Heart right ventricle (tissue), 16 donors: Measurements from ENCODE around the gene RTN4IP1. TPM values are rescaled to one million over a fixed set of nuclear protein-coding genes. Genes with fewer than 3 reads are reported as not detected.

Experiments used
- ATAC-seq, 8 donors: fragments of 200-7000 bp; cut with Tn5 transposase; one replicate each; pipeline ENCODE4 v1.9.1; 2020; ENCODE audit warnings: mild to moderate bottlenecking in 8 of 8, moderate library complexity in 8 of 8, moderate number of reproducible peaks in 1 of 8
- DNase-seq, 2 donors: peaks; one replicate each; pipeline ENCODE4 v3.0.0-alpha.2; 2020
- H3K27ac ChIP-seq, 10 donors: fragments of 200-600 bp; sonication (generic) in 2 of 10; one replicate each; pipeline versions ENCODE4 v1.5.0 to v1.8.0; 2020 to 2022; ENCODE audit warnings: mild to moderate bottlenecking in 3 of 10
- H3K27me3 ChIP-seq, 7 donors: fragments of 200-600 bp; one replicate each; pipeline ENCODE4 v1.8.0; 2021 to 2022; ENCODE audit warnings: mild to moderate bottlenecking in 2 of 7
- H3K36me3 ChIP-seq, 9 donors: fragments of 200-600 bp; sonication (generic) in 1 of 9; one replicate each; pipeline versions ENCODE4 v1.5.0 to v1.8.0; 2020 to 2022; ENCODE audit warnings: mild to moderate bottlenecking in 2 of 9
- H3K4me1 ChIP-seq, 9 donors: fragments of 200-600 bp; sonication (generic) in 1 of 9; one replicate each; pipeline versions ENCODE4 v1.5.0 to v1.8.0; 2020 to 2022; ENCODE audit warnings: mild to moderate bottlenecking in 4 of 9
- H3K4me3 ChIP-seq, 10 donors: fragments of 200-600 bp; sonication (generic) in 2 of 10; one replicate each; pipeline versions ENCODE4 v1.5.0 to v1.8.0; 2020 to 2022; ENCODE audit warnings: mild to moderate bottlenecking in 7 of 10, moderate library complexity in 2 of 10
- H3K9me3 ChIP-seq, 11 donors: fragments of 200-600 bp in 10 of 11; sonication (generic) in 2 of 11; one replicate each; pipeline versions ENCODE4 v1.5.0 to v1.8.0; 2013 to 2022; ENCODE audit warnings: mild to moderate bottlenecking in 2 of 11, control low read depth in 1 of 11, moderate library complexity in 1 of 11
- WGBS, 2 donors: extraction: QIAGEN DNeasy Blood & Tissue Kit; methylation state at CpG; one replicate each; pipeline ENCODE4 v1.1.7; 2013; ENCODE audit warnings: inconsistent platforms in 1 of 2; 5-methylcytosine and 5-hydroxymethylcytosine counted together
- intact Hi-C, 10 donors: fragments of 100-400 bp; cut with DNase I; formaldehyde crosslinking; loops; one replicate each; pipeline versions ENCODE4 v1.11.1 to v1.14.2; 2022
- polyA plus RNA-seq, 2 donors: library from polyadenylated mRNA; stranded (reverse); fragments of 200-250 nt; gene quantifications; one replicate each; pipeline ENCODE4 v1.2.3, GENCODE V29; 2013
- total RNA-seq, 10 donors: library from RNA; stranded (reverse); fragmentation: NEBNext Ultra II Directional in 3 of 10; extraction: Animal tissue kit (Norgen Biotek cat#: 25700) in 3 of 10; gene quantifications; one replicate each; pipeline versions ENCODE4 v1.2.1 to v1.2.4, GENCODE V29; 2021 to 2023
- TF ChIP-seq, protein P1 (sequence below), 9 donors: fragments of 200-600 bp; sonication (generic) in 2 of 9; IDR thresholded peaks; one replicate each; pipeline versions ENCODE4 v1.5.0 to v1.8.0; 2021 to 2022; ENCODE audit warnings: antibody characterized with exemption in 9 of 9, mild to moderate bottlenecking in 5 of 9, moderate library complexity in 1 of 9
- donor health status: Arrhythmogenic right ventricular cardiomyopathy.
- donor health status: ischemic (EF 13 %, LVEDD 7.1; RV severe dilation, severe dysfunction).
- donor health status: healthy with polysubstance abuse.
- donor health status: DM: no; HTN: yes; CAD: no.
- donor health status: DM: no; HTN: no; CAD: no.
- donor health status: ischemic (EF 25% LVEDD 6.9; RV normal size, moderate dysfunction).
- donor health status: ischemic (EF 25% LVEDD 5.7; RV mildly dilated, moderate dysfunction).
- donor health status: healthy.
- donor health status: DM: yes; HTN: yes; CAD: no.
- donor health status: Ischemic cardiomyopathy.
- donor health status: ischemic (EF 35%, LVEDD 5.7; RV mildly dilated, moderate dysfunction).
- donor health status: nonischemic (EF 11% LVEDD 7.7; RV severe dilation, severe dysfunction).
- donor health status: DM: yes; HTN: yes; CAD: no.
- donor health status: PGD.
- donor health status: ischemic (EF 29% LVEDD 5.4; RV normal size, mild dysfunction).
- donor health status: nonischemic (EF 23%, LVEDD 6.1; RV moderate dilation, normal function).

Gene RTN4IP1
- total and polyA plus RNA-seq, 12 donors = 8.8 to 23.3 (median 15.5) TPM

DNA sequence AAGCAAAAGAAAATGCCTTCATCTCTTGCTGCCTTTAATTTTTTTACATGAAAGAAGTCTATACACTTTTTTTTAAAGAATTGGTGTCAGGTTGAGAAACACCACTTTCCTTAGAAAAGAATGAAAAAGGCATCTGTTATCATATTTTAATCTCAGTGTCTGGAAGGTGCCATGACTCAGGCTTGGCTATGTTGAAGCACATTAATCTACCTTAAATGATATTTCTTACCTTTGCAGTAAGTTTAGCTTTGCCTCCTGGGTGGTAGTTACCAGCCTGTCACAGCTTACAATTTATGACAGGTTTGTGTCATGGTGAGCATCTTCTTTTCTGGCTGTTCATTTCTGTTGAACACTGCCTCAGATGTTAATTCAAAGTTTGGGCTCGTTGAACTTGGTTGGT is 95.3 kb downstream of the RTN4IP1 start:
- Histone ChIP-seq H3K4me3 (no peak overlapping the region), H3K36me3 (peaks cover 0 to 25% (median 0%) of the 10 kb centered on the region in 9 donors), H3K27me3 (no peaks in the 10 kb centered on the region), H3K27ac (no peak overlapping the region), H3K4me1 (peaks cover 0 to 34% (median 0%) of the 10 kb centered on the region in 9 donors), H3K9me3 (no peaks in the 10 kb centered on the region)
- DNase-seq = no peak
- intact Hi-C loops = no loop called here
- TF ChIP-seq, protein P1, sequence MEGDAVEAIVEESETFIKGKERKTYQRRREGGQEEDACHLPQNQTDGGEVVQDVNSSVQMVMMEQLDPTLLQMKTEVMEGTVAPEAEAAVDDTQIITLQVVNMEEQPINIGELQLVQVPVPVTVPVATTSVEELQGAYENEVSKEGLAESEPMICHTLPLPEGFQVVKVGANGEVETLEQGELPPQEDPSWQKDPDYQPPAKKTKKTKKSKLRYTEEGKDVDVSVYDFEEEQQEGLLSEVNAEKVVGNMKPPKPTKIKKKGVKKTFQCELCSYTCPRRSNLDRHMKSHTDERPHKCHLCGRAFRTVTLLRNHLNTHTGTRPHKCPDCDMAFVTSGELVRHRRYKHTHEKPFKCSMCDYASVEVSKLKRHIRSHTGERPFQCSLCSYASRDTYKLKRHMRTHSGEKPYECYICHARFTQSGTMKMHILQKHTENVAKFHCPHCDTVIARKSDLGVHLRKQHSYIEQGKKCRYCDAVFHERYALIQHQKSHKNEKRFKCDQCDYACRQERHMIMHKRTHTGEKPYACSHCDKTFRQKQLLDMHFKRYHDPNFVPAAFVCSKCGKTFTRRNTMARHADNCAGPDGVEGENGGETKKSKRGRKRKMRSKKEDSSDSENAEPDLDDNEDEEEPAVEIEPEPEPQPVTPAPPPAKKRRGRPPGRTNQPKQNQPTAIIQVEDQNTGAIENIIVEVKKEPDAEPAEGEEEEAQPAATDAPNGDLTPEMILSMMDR (IDR thresholded peaks at IDR 0.05) = no peak
- WGBS, 2 donors = 78 to 80% methylated on average over 1 of the region's 1 CpG
- ATAC-seq = no peak

GRCh38 chr6:106533054-106533453 is 96.2 kb downstream of the RTN4IP1 start:
- no peak for ATAC-seq
- 83 to 85% methylated on average over 5 of the region's 5 CpGs for WGBS, 2 donors
- no peaks in the 10 kb centered on the region for H3K9me3 ChIP-seq
- intact Hi-C loops = no loop called here
- TF ChIP-seq, protein P1 (IDR thresholded peaks at IDR 0.05) = no peak
- no peak overlapping the region for H3K4me3 ChIP-seq
- peaks cover 0 to 35% (median 0%) of the 10 kb centered on the region in 9 donors for H3K36me3 ChIP-seq
- H3K27ac ChIP-seq = no peak overlapping the region
- no peaks in the 10 kb centered on the region for H3K27me3 ChIP-seq
- H3K4me1 ChIP-seq = peaks cover 0 to 30% (median 0%) of the 10 kb centered on the region in 9 donors
- DNase-seq = no peak

- H3K9me3 ChIP-seq = no peaks in the 10 kb centered on the region
- H3K4me3 ChIP-seq = no peak overlapping the region
- DNase-seq (no peak), ATAC-seq (no peak)
- 86 to 91% methylated on average over 1 of the region's 1 CpG for WGBS, 2 donors
- H3K27me3 ChIP-seq = no peaks in the 10 kb centered on the region
- H3K36me3 ChIP-seq = peaks cover 0 to 47% (median 0%) of the 10 kb centered on the region in 9 donors
- intact Hi-C loops = no loop called here
- peaks cover 0 to 22% (median 0%) of the 10 kb centered on the region in 9 donors for H3K4me1 ChIP-seq
- no peak overlapping the region for H3K27ac ChIP-seq
- TF ChIP-seq, protein P1 (IDR thresholded peaks at IDR 0.05) = no peak
These were observed 98.8 kb downstream of the RTN4IP1 start for GRCh38 chr6:106530502-106530901.

GRCh38 chr6:106530026-106530425 is 99.3 kb downstream of the RTN4IP1 start:
- H3K27ac ChIP-seq = no peak overlapping the region
- H3K27me3 ChIP-seq = no peaks in the 10 kb centered on the region
- WGBS, 2 donors = 94 to 98% methylated on average over 1 of the region's 1 CpG
- ATAC-seq (no peak), DNase-seq (no peak)
- peaks cover 0 to 27% (median 0%) of the 10 kb centered on the region in 9 donors for H3K4me1 ChIP-seq
- H3K36me3 ChIP-seq = peaks cover 0 to 47% (median 0%) of the 10 kb centered on the region in 9 donors
- intact Hi-C loops = no loop called here
- H3K4me3 ChIP-seq = no peak overlapping the region
- no peaks in the 10 kb centered on the region for H3K9me3 ChIP-seq
- TF ChIP-seq, protein P1 (IDR thresholded peaks at IDR 0.05) = no peak
